Measurements from ENCODE around the gene CYFIP1. TPM values are rescaled to one million over a fixed set of nuclear protein-coding genes. Genes with fewer than 3 reads are reported as not detected.
"Not testable (repeated sequence)": the region's sequence is repeated elsewhere in the genome, so short reads cannot be mapped to it uniquely, and the experiment has no call there.

The CYFIP1 gene
- total and polyA plus RNA-seq, 10 donors: 11.5 to 139 (median 84.9) TPM

DNA sequence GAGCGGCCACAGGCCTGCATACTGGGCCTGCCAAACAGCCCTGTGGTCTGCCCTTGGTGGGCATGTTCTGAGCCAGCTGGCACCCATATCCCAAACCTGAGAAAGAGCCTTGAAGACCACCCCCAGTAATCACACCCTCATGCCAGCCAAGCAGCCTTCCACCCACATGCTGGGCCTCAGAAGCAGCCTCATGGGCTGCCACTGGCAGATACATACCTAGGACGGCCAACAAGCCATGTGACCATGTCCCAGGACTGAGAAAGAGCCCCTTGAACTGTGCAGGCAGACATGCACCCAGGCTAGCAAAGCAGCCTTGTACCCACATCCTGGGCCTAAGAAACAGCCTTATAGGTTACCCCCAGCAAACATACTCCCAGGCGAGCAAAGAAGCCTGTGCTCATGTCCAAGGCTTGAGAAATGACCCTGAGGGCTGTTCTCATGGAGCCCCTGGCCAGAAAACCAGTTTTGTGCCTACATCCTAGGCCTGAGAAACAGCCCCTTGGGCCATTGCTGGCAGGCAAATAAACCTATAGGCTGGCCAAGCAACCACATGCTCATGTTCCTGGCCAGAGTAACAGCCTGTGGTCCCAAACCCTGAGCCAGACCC is 34.3 kb upstream of the CYFIP1 start:
- Histone ChIP-seq H3K4me1 (no peaks in the 10 kb centered on the region), H3K9me3 (no peaks in the 10 kb centered on the region), H3K27me3 (replicated peaks in 1 of 7) (no peaks in the 10 kb centered on the region), H3K4me3 (no peak overlapping the region), H3K36me3 (peaks cover 0 to 100% (median 89%) of the 10 kb centered on the region in 6 donors), H3K27ac (no peak overlapping the region)
- intact Hi-C loops (cut with DNase I; ENCODE audit: low total_unique reads): no loop called here
- no peak for DNase-seq
- WGBS, 5 donors: 87 to 100% (median 94%) methylated on average over 2 to 3 of the region's 3 CpGs
- TF ChIP-seq POLR2AphosphoS5 (IDR thresholded peaks at IDR 0.05): no peak
- TF ChIP-seq, protein P1, sequence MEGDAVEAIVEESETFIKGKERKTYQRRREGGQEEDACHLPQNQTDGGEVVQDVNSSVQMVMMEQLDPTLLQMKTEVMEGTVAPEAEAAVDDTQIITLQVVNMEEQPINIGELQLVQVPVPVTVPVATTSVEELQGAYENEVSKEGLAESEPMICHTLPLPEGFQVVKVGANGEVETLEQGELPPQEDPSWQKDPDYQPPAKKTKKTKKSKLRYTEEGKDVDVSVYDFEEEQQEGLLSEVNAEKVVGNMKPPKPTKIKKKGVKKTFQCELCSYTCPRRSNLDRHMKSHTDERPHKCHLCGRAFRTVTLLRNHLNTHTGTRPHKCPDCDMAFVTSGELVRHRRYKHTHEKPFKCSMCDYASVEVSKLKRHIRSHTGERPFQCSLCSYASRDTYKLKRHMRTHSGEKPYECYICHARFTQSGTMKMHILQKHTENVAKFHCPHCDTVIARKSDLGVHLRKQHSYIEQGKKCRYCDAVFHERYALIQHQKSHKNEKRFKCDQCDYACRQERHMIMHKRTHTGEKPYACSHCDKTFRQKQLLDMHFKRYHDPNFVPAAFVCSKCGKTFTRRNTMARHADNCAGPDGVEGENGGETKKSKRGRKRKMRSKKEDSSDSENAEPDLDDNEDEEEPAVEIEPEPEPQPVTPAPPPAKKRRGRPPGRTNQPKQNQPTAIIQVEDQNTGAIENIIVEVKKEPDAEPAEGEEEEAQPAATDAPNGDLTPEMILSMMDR (IDR thresholded peaks at IDR 0.05 in 8 of 11, conservative IDR thresholded peaks at IDR 0.05 in 3 of 11): no peak
- TF ChIP-seq POLR2A (IDR thresholded peaks at IDR 0.05): no peak

DNA sequence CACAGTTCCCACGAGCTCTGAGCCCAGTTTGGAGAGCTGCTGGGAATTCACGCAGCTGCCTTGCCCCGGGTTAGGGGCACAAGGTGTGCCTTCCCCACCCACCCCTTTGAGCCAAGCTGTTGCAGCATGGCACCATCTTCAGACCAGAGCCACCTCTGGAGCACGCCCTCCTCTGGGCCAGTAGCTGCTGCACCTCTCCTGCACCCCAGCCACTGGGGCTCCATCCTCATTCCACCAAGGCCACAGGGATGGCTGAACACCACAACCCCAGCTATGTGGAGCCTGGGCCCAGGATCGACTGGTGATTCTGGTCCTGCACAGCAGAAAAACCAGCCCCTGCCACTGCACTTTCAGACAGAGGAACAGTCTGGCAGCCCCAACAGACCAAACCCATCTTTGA is 33.5 kb upstream of the CYFIP1 start:
- WGBS, 5 donors: 89 to 100% (median 96%) methylated on average over 4 to 5 of the region's 5 CpGs
- intact Hi-C loops (cut with DNase I; ENCODE audit: low total_unique reads): no loop called here
- TF ChIP-seq POLR2AphosphoS5 (IDR thresholded peaks at IDR 0.05) (no peak), POLR2A (IDR thresholded peaks at IDR 0.05) (no peak)
- TF ChIP-seq, protein P1 (IDR thresholded peaks at IDR 0.05 in 8 of 11, conservative IDR thresholded peaks at IDR 0.05 in 3 of 11): no peak
- no peak overlapping the region for H3K4me3 ChIP-seq
- DNase-seq: no peak
- H3K36me3 ChIP-seq: peaks cover 2 to 100% (median 87%) of the 10 kb centered on the region in 6 donors
- H3K27me3 ChIP-seq (replicated peaks in 1 of 7): no peaks in the 10 kb centered on the region
- H3K4me1 ChIP-seq: no peaks in the 10 kb centered on the region
- no peaks in the 10 kb centered on the region for H3K9me3 ChIP-seq
- no peak overlapping the region for H3K27ac ChIP-seq

DNA sequence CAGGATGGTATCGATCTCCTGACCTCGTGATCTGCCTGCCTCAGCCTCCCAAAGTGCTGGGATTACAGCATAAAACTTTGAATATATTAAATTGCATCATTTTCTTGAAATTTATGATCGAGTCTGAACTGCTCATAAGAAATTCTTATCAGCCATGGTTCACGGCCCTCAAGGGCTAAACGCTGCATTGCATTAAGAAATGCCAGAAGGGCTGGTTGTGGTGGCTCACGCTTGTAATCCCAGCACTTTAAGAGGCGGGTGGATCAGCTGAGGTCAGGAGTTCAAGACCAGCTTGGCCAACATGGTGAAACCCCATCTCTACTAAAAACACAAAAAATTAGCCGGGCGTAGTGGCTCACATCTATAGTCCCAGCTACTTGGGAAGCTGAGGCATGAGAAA is 32.4 kb upstream of the CYFIP1 start:
- H3K4me3 ChIP-seq; intact Hi-C loops (cut with DNase I; ENCODE audit: low total_unique reads); H3K27ac ChIP-seq; H3K4me1 ChIP-seq; H3K9me3 ChIP-seq; DNase-seq; H3K27me3 ChIP-seq (replicated peaks in 1 of 7): not testable (repeated sequence)
- H3K36me3 ChIP-seq: peaks cover 3 to 100% (median 88%) of the 10 kb centered on the region in 6 donors
- WGBS, 5 donors: 94 to 98% (median 95%) methylated on average over 9 of the region's 9 CpGs

DNA sequence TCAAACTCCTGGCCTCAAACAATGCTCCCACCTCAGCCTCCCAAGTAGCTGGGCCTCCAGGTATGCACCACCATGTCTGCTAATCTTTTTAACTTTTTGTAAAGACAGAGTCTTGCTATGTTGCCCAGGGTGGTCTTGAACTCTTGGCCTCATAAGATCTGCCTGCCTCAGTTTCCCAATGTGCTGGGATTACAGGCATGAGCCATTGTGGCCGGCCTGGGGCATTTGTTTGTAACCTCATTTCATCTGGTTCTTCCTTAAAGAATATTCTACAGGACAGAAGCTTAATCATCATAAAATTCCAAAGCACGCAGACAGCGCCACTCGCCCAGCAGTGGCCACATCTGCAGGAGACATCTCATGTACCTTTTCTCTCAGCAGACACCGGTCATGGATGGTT is 23.6 kb upstream of the CYFIP1 start:
- DNase-seq: no peak
- intact Hi-C loops (cut with DNase I; ENCODE audit: low total_unique reads): no loop called here
- 93 to 99% (median 97%) methylated on average over 5 of the region's 5 CpGs for WGBS, 5 donors
- H3K9me3 ChIP-seq: no peaks in the 10 kb centered on the region
- H3K4me1 ChIP-seq: no peaks in the 10 kb centered on the region
- H3K4me3 ChIP-seq: no peak overlapping the region
- H3K27me3 ChIP-seq (replicated peaks in 1 of 7): no peaks in the 10 kb centered on the region
- TF ChIP-seq, protein P1 (IDR thresholded peaks at IDR 0.05 in 8 of 11, conservative IDR thresholded peaks at IDR 0.05 in 3 of 11): no peak
- TF ChIP-seq POLR2AphosphoS5 (IDR thresholded peaks at IDR 0.05) (no peak), POLR2A (IDR thresholded peaks at IDR 0.05) (no peak)
- H3K36me3 ChIP-seq: peaks cover 2 to 100% (median 71%) of the 10 kb centered on the region in 6 donors
- H3K27ac ChIP-seq: no peak overlapping the region

Measured in spleen (tissue), 11 donors.